Gastrocnemius medialis (tissue), 4 donors: Measurements from ENCODE around the gene NUMB. TPM values are rescaled to one million over a fixed set of nuclear protein-coding genes. Genes with fewer than 3 reads are reported as not detected.

Source experiments
- ATAC-seq, 2 donors: fragments of 150-250 bp; one replicate each; pipeline ENCODE4 v1.9.1; 2016
- DNase-seq, 2 donors: peaks; one replicate each; pipeline ENCODE4 v3.0.0-alpha.2; 2019
- H3K27ac ChIP-seq, 4 donors: fragments of 200-600 bp; sonication (generic); 1 replicate in 1 of 4; 2 replicates in 3 of 4; pipeline ENCODE4 v1.5.1; 2016 to 2018; ENCODE audit warnings: mild to moderate bottlenecking in 2 of 4, moderate library complexity in 1 of 4
- H3K27me3 ChIP-seq, 3 donors: fragments of 200-600 bp; sonication (generic) in 2 of 3; 1 replicate in 1 of 3; 2 replicates in 2 of 3; pipeline versions ENCODE4 v1.5.1 to v1.6.0; 2016 to 2019; ENCODE audit warnings: mild to moderate bottlenecking in 1 of 3, moderate library complexity in 1 of 3
- H3K36me3 ChIP-seq, 2 donors: fragments of 200-600 bp; sonication (generic) in 1 of 2; one replicate each; pipeline ENCODE4 v1.5.1; 2017 to 2018
- H3K4me1 ChIP-seq, 2 donors: fragments of 200-600 bp; sonication (generic) in 1 of 2; one replicate each; pipeline ENCODE4 v1.5.1; 2016 to 2017; ENCODE audit warnings: mild to moderate bottlenecking in 2 of 2
- H3K4me3 ChIP-seq, 4 donors: fragments of 200-600 bp; sonication (generic) in 3 of 4; 1 replicate in 1 of 4; 2 replicates in 3 of 4; pipeline ENCODE4 v1.5.1; 2016 to 2019; ENCODE audit warnings: mild to moderate bottlenecking in 2 of 4
- H3K9me3 ChIP-seq, 3 donors: fragments of 200-600 bp; sonication (generic) in 2 of 3; 1 replicate in 1 of 3; 2 replicates in 2 of 3; pipeline ENCODE4 v1.5.1; 2016 to 2019
- CTCF ChIP-seq, 5 experiments: fragments of 450-650 bp in 3 of 5; fragments of 200-600 bp in 2 of 5; sonication (generic) in 2 of 5; IDR thresholded peaks in 4 of 5; conservative IDR thresholded peaks in 1 of 5; 1 replicate in 4 of 5; 2 replicates in 1 of 5; pipeline ENCODE4 v1.5.1; 2016 to 2019; ENCODE audit warnings: antibody characterized with exemption in 5 of 5, mild to moderate bottlenecking in 3 of 5, moderate library complexity in 3 of 5
- POLR2A ChIP-seq, 2 donors: fragments of 450-650 bp; IDR thresholded peaks; one replicate each; pipeline ENCODE4 v1.6.1; 2017; ENCODE audit warnings: antibody characterized with exemption in 2 of 2, mild to moderate bottlenecking in 2 of 2, moderate library complexity in 2 of 2
- in situ Hi-C, 4 donors: fragments of 200-750 bp; cut with MboI; loops; one replicate each; pipeline versions ENCODE4 v1.15.0 to v1.8.0; 2017; ENCODE audit warnings: low sequenced_read_pairs in 4 of 4
- intact Hi-C: fragments of 100-400 bp; cut with DNase I; formaldehyde crosslinking; loops from one replicate; pipeline ENCODE4 v1.15.1; 2023; ENCODE audit warnings: low total_unique reads
- total RNA-seq, 4 donors: library from RNA; depleted of rRNA; stranded (reverse); fragments of >200 nt; gene quantifications; one replicate each; pipeline versions ENCODE4 v1.1.0 to v1.2.3, GENCODE V29; 2016

The NUMB gene
- total RNA-seq, 4 donors from 2014 or later: 14.3 to 29.8 (median 23.6) TPM

GRCh38 chr14:73252491-73253322 is 205.6 kb downstream of the NUMB start:
- no peaks in the 10 kb centered on the region for H3K9me3 ChIP-seq
- ATAC-seq (no peak), DNase-seq (no peak)
- no peak overlapping the region for H3K4me3 ChIP-seq
- H3K27me3 ChIP-seq: no peaks in the 10 kb centered on the region
- intact Hi-C loops: no loop called here
- H3K36me3 ChIP-seq: no peaks in the 10 kb centered on the region
- in situ Hi-C loops: no loop called here
- H3K4me1 ChIP-seq: no peaks in the 10 kb centered on the region
- H3K27ac ChIP-seq: no peak overlapping the region
- TF ChIP-seq POLR2A (IDR thresholded peaks at IDR 0.05) (no peak), CTCF (IDR thresholded peaks at IDR 0.05 in 4 of 5, conservative IDR thresholded peaks at IDR 0.05 in 1 of 5) (no peak)

DNA sequence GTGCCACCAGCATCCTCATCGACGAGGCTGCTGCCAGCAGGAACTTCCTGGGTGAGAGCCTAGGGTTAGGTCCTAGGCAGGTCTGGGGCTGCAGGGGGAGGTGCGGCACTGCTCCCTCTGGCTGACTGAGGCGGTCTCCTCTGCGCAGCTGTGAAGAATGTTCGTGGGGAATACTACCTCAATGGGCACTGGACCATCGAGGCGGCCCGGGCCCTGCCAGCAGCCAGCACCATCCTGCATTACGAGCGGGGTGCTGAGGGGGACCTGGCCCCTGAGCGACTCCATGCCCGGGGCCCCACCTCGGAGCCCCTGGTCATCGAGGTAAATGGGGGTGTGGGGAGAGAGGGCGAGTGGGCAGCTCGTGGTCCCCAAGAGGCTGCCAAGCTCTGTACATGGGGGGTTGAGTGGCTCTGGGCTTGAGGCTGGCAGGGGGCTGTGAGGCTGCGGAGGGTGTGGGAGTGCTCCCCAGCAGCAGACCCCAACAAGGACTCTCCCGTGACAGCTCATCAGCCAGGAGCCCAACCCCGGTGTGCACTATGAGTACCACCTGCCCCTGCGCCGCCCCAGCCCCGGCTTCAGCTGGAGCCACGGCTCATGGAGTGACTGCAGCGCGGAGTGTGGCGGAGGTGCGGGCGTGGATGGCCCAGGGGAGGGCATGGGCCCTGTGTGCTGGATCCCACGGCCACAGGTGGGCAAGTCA is 206.7 kb downstream of the NUMB start:
- peaks cover 0 to 4% (median 4%) of the 10 kb centered on the region in 3 donors for H3K27me3 ChIP-seq
- no peak for DNase-seq
- no peak overlapping the region for H3K27ac ChIP-seq
- no peaks in the 10 kb centered on the region for H3K4me1 ChIP-seq
- H3K9me3 ChIP-seq: no peaks in the 10 kb centered on the region
- no peak overlapping the region for H3K4me3 ChIP-seq
- TF ChIP-seq POLR2A (IDR thresholded peaks at IDR 0.05): no peak
- TF ChIP-seq CTCF (IDR thresholded peaks at IDR 0.05 in 4 of 5, conservative IDR thresholded peaks at IDR 0.05 in 1 of 5): no peak
- in situ Hi-C loops (no loop called here), intact Hi-C loops (no loop called here)
- no peak for ATAC-seq
- H3K36me3 ChIP-seq: no peaks in the 10 kb centered on the region

GRCh38 chr14:73250781-73251500 is 207.4 kb downstream of the NUMB start:
- no peak for ATAC-seq
- TF ChIP-seq CTCF (IDR thresholded peaks at IDR 0.05 in 4 of 5, conservative IDR thresholded peaks at IDR 0.05 in 1 of 5): no peak
- TF ChIP-seq POLR2A (IDR thresholded peaks at IDR 0.05): no peak
- in situ Hi-C loops (no loop called here), intact Hi-C loops (no loop called here)
- Histone ChIP-seq H3K27me3 (peaks cover 2 to 11% (median 10%) of the 10 kb centered on the region in 3 donors), H3K27ac (no peak overlapping the region), H3K36me3 (no peaks in the 10 kb centered on the region), H3K4me3 (no peak overlapping the region), H3K9me3 (no peaks in the 10 kb centered on the region), H3K4me1 (no peaks in the 10 kb centered on the region)
- no peak for DNase-seq

DNA sequence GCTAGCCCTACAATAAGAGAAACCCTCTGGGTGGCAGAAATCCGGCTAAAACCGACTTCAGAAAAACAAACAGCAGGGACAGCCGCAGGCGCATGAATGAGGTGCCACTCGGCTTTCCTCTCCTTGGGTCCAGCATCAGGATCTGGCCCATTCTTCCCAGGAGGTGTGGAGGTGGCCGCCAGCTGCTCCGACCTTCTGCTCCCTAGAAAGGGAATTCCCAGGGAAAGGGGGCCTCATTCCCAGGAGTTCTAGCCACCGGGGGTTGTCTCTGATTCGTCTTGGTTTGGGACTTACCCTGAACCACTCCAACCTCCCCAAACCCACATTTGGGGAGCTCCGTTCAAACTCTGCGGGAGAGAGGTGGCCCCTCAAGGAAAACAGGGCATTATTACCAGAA is 208.0 kb downstream of the NUMB start:
- ATAC-seq (no peak), DNase-seq (no peak)
- TF ChIP-seq CTCF (IDR thresholded peaks at IDR 0.05 in 4 of 5, conservative IDR thresholded peaks at IDR 0.05 in 1 of 5) (no peak), POLR2A (IDR thresholded peaks at IDR 0.05) (no peak)
- Histone ChIP-seq H3K27me3 (peaks cover 9 to 17% (median 14%) of the 10 kb centered on the region in 3 donors), H3K4me3 (no peak overlapping the region), H3K4me1 (peaks cover 0 to 5% of the 10 kb centered on the region in 2 donors), H3K9me3 (no peaks in the 10 kb centered on the region), H3K27ac (no peak overlapping the region), H3K36me3 (no peaks in the 10 kb centered on the region)
- intact Hi-C loops (no loop called here), in situ Hi-C loops (no loop called here)
